ENCODE measurements around the gene ZNF217. TPM values are rescaled to one million over a fixed set of nuclear protein-coding genes. Genes with fewer than 3 reads are reported as not detected.

Gene ZNF217
- total RNA-seq, 4 donors from 2014 or later: 31.2 to 64.8 (median 46.7) TPM

DNA sequence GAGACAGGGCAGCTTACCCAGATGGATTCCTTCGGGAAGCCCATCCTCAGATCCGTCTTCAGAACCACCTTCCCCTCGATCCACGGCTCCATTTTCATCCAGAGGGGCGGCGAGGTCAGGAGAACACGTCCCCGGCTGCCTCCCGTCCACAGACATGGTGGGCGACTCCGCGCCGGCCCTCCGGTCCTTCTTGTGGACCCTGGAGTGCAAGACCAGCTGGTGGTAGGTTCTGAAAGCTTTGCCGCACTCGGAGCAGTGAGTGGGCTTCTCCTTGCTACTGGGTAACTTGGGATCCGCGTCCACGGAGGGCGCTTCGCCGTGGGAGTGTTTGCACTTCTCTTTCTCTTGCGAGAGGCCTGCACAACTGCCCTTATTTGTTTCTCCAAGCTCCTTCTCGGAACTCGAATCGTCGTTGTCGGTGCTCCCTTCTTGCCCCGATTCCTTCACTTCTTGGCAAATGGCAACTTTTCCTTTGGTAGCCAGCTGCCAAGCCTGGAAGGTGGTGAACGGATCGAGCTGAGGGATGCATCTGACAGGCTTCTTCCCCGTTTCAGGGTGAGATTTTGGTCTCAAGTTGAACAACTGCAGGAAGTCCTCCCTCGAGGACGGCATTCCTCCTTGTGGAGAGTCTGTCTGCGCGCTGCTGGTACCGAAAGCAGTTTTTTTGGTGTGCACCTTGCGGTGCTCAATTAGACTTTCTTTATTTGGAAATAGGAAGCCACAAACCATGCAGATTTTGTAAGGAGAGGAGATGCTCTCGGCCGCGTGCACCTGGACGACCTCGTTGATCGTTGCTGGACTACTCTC, 12.0 kb downstream of the ZNF217 start:
- H3K27ac ChIP-seq: peak overlapping the region; percentile 55
- WGBS: 81% methylated on average over 44 of the region's 44 CpGs
- peak overlapping the region; percentile 5 for H3K4me3 ChIP-seq
- DNase-seq (ENCODE audit: low spot score in 2 of 2): peak in 1 of 2 donors; percentile 67
- no peak for TF ChIP-seq POLR2AphosphoS5 (IDR thresholded peaks at IDR 0.05)
- TF ChIP-seq EP300 (IDR thresholded peaks at IDR 0.05): no peak
- TF ChIP-seq POLR2A (IDR thresholded peaks at IDR 0.05): no peak
- TF ChIP-seq, protein P1, sequence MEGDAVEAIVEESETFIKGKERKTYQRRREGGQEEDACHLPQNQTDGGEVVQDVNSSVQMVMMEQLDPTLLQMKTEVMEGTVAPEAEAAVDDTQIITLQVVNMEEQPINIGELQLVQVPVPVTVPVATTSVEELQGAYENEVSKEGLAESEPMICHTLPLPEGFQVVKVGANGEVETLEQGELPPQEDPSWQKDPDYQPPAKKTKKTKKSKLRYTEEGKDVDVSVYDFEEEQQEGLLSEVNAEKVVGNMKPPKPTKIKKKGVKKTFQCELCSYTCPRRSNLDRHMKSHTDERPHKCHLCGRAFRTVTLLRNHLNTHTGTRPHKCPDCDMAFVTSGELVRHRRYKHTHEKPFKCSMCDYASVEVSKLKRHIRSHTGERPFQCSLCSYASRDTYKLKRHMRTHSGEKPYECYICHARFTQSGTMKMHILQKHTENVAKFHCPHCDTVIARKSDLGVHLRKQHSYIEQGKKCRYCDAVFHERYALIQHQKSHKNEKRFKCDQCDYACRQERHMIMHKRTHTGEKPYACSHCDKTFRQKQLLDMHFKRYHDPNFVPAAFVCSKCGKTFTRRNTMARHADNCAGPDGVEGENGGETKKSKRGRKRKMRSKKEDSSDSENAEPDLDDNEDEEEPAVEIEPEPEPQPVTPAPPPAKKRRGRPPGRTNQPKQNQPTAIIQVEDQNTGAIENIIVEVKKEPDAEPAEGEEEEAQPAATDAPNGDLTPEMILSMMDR (IDR thresholded peaks at IDR 0.05): no peak
- peaks cover 27% of the 10 kb centered on the region for H3K36me3 ChIP-seq
- no peaks in the 10 kb centered on the region for H3K27me3 ChIP-seq
- H3K9me3 ChIP-seq: no peaks in the 10 kb centered on the region
- H3K4me1 ChIP-seq: peaks cover 81% of the 10 kb centered on the region

DNA sequence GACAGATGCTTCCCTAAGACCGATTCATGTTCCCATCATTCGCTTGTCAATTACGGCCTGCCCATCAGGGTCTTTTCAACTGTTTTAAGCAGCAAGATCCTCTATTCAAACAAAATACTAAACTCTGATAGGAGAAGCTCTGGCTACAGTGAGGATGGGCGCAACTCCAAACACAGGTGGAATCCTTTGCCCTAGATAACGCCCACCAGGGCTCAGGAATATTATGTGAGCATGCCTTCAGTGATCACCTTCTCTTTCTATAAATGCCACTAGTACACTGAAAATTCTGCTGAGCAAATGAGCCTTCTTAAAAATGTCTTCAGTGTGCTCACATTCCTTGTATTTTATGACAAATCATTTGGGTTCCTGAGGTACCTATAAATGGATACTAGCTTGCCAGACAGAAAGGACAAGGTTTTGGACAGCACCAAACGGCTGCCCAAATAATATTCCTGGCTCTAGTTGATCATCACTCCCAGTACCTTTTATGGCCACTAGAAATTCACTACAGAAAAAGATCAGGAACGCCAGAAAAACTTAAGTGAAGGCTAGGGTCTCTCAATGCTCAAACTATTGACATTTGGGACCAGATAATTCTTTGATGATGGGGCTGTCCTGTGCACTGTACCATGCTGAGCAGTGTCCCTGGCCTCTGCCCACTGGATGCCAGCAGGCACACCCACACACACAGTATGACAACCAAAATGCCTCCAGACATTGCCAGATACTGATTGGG, 13.1 kb downstream of the ZNF217 start:
- H3K4me3 ChIP-seq: peak overlapping the region; percentile 19
- peak in 1 of 2 donors; percentile 55 for DNase-seq (ENCODE audit: low spot score in 2 of 2)
- TF ChIP-seq, protein P1 (IDR thresholded peaks at IDR 0.05): peak in 1 of 2 donors; percentile 10
- no peak for TF ChIP-seq POLR2AphosphoS5 (IDR thresholded peaks at IDR 0.05)
- no peaks in the 10 kb centered on the region for H3K9me3 ChIP-seq
- peaks cover 70% of the 10 kb centered on the region for H3K4me1 ChIP-seq
- no peaks in the 10 kb centered on the region for H3K27me3 ChIP-seq
- peaks cover 38% of the 10 kb centered on the region for H3K36me3 ChIP-seq
- H3K27ac ChIP-seq: peak overlapping the region; percentile 55
- WGBS: 70% methylated on average over 7 of the region's 7 CpGs

DNA sequence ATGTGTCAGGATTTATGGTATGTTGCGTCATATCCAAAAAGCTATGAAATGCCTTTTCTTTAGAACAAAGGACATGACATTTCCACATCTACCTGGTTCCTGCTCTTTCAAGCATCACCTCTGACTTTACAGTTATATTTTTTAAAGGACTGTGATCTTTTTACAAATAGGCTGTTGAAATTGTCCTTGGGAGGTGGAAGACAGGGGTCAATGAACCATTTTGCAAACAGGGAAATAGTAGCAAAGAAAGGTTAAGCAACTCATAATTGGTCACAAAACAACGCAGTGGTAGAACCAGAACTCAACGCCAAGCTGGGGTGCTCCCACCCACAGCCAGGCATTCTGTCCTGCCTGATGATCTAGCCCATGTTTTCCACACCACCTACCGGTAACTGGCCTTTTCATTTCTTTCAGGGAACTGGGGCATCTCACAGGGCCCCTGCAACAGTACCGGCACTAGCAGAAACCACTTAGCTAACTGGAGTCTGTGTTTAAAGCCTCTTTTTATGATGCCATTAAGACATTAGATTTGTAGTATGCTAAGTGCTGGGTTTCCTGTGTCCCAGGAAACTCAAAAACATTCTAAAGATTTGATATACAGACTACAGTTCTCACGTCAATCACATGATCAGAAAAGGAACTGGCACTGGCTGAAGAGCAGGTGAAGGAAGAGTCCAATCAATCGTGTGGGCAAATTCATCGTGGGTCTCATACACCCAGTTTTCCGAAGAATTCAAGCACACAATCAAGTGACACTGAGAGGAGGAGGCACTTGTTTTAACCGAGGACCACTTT, 13.9 kb downstream of the ZNF217 start:
- 39% methylated on average over 10 of the region's 10 CpGs for WGBS
- no peaks in the 10 kb centered on the region for H3K9me3 ChIP-seq
- DNase-seq (ENCODE audit: low spot score in 2 of 2): no peak
- H3K27ac ChIP-seq: peak overlapping the region; percentile 55
- peak overlapping the region; percentile 19 for H3K4me3 ChIP-seq
- H3K4me1 ChIP-seq: peaks cover 65% of the 10 kb centered on the region
- TF ChIP-seq POLR2A (IDR thresholded peaks at IDR 0.05) (no peak), POLR2AphosphoS5 (IDR thresholded peaks at IDR 0.05) (peak in 2 of 3 donors; percentile 17 to 60)
- peaks cover 46% of the 10 kb centered on the region for H3K36me3 ChIP-seq
- H3K27me3 ChIP-seq: no peaks in the 10 kb centered on the region

DNA sequence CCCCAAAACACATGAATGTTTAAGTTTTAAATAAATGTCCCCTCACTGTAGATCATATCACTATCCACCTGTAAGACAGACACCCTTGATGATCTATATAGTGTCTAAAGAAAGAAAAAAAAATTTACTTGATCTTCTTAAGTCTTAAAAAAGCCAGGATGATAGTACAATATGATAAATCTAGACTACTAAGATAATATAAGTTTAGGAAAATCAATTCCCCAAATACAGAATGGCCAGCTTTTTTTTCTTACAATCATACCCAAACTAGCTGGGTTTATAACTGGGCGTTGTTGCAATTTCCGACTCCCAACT, 14.4 kb downstream of the ZNF217 start:
- H3K4me1 ChIP-seq: peaks cover 61% of the 10 kb centered on the region
- TF ChIP-seq POLR2A (IDR thresholded peaks at IDR 0.05): no peak
- no peak for TF ChIP-seq POLR2AphosphoS5 (IDR thresholded peaks at IDR 0.05)
- TF ChIP-seq, protein P1 (IDR thresholded peaks at IDR 0.05): no peak
- TF ChIP-seq EP300 (IDR thresholded peaks at IDR 0.05): no peak
- H3K4me3 ChIP-seq: peak overlapping the region; percentile 19
- no peak for DNase-seq (ENCODE audit: low spot score in 2 of 2)
- peak overlapping the region; percentile 55 for H3K27ac ChIP-seq
- peaks cover 48% of the 10 kb centered on the region for H3K36me3 ChIP-seq
- H3K27me3 ChIP-seq: no peaks in the 10 kb centered on the region
- WGBS: 10% methylated on average over 2 of the region's 2 CpGs
- H3K9me3 ChIP-seq: no peaks in the 10 kb centered on the region

DNA sequence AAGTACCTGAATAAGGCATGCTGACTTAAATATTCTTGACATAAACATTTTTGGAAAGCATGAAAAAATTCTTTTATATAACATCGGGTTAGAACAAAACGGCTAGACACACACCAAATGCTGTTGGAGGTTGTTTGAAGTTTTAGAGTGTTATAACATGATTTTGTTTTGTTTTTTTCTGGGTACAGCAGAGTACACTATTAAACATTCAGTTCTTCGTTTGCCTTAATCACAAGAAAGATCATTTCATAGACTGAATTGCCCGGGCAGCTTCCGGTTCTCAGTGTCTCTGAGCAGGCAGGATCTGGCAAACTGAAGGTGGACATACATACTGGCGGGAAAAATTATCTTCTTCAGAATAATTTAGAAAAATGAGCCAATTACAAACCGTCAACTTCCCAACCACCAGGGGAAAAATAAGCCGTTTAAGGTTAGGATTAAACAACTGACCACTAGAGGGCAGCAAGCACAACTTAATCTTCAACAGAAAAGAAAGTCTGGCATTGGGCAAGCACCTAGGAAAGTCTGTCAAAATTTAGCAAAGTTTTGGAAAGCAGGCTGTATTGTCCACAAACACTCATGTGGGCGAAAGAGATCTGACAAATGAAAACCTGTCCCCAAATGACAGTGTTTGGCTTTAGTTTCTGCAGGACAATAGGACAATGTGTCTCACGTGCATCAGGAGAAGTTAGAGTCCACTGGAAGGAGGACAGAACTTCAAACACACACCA, 15.0 kb downstream of the ZNF217 start:
- WGBS: 8% methylated on average over 10 of the region's 10 CpGs
- TF ChIP-seq EP300 (IDR thresholded peaks at IDR 0.05): no peak
- TF ChIP-seq, protein P1 (IDR thresholded peaks at IDR 0.05): peak; percentile 57 to 98
- no peak for TF ChIP-seq POLR2A (IDR thresholded peaks at IDR 0.05)
- peak; percentile 16 to 51 (median 16) for TF ChIP-seq POLR2AphosphoS5 (IDR thresholded peaks at IDR 0.05)
- Histone ChIP-seq H3K4me3 (peak overlapping the region; percentile 19), H3K27me3 (no peaks in the 10 kb centered on the region), H3K4me1 (peaks cover 55% of the 10 kb centered on the region), H3K9me3 (no peaks in the 10 kb centered on the region), H3K27ac (peak overlapping the region; percentile 55), H3K36me3 (peaks cover 53% of the 10 kb centered on the region)
- DNase-seq (ENCODE audit: low spot score in 2 of 2): no peak
